HG02981 (cell line): ENCODE results near the gene APOL4.
"Not testable (repeated sequence)": the region's sequence is repeated elsewhere in the genome, so short reads cannot be mapped to it uniquely, and the experiment has no call there.

Experiments used
- ATAC-seq: cut with Tn5 transposase; IDR thresholded peaks from one replicate; pipeline ENCODE4 v1.9.1; 2021; ENCODE audit warnings: mild to moderate bottlenecking, moderate library complexity; ENCODE audit not compliant: unreplicated experiment

APOL4 gene

GRCh38 chr22:36232715-36233401, 31.2 kb upstream of the APOL4 start:
- ATAC-seq: no peak

- not testable (repeated sequence) for ATAC-seq
These were observed 29.4 kb upstream of the APOL4 start for GRCh38 chr22:36231051-36231450.

DNA sequence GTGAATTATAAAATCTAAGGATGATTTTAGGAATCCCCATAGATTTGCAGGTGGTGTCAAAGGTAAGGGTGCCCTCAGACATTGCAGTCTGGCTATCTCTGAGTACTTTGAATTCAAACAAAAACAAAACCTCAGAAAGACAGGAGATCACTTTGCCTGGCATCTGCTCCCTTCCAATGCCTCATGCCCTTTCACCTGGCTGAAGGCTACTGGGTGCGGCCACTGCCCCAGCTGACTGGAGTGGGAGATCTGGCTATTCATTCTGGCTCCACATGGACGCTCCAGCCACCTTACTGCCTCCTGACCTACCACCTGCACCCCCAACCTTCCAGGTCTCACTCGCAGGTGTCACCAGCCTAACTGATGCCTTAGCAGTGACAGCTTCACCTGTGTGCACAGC, 28.0 kb upstream of the APOL4 start:
- not testable (repeated sequence) for ATAC-seq

GRCh38 chr22:36228944-36229343, 27.3 kb upstream of the APOL4 start:
- ATAC-seq: no peak

DNA sequence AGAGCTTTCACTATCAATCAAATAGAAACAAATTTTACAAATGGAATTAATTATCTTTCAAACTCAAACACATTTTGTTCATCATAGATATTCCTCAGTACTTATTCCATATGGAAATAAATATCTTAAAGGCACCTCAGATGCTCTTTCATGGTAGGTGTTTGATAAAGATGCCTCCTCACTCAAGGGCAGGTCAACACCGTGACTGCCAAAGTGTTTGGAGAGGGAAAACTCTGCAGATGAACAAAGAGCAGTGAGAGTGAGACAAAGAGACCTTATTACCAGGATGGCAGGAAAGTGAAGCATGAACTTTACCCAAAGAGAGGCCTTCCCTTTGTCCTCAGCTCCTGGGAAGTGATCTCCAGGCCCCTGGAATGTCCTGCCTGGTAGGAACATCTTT, 26.8 kb upstream of the APOL4 start:
- ATAC-seq: not testable (repeated sequence)

DNA sequence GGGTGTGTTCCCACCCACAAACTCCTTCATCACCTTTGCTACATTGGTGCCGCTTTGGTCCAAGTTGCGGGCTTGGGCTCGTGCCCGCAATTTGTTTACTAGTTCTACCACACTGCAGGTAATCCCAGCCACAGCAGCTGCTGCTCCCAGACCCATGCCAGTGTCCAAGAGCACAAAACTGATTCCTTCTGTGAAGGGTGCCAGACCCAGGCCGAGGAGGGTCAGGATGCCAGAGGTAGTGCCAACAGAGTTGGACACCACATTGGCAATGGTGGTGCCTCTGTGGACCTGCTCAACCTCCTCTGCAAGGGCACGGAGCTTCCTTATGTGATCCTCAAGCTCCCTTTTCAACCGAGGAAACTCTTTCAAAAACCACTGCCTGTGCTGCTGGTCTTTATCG, 26.2 kb upstream of the APOL4 start:
- ATAC-seq: no peak

GRCh38 chr22:36227396-36227795, 25.8 kb upstream of the APOL4 start:
- no peak for ATAC-seq

DNA sequence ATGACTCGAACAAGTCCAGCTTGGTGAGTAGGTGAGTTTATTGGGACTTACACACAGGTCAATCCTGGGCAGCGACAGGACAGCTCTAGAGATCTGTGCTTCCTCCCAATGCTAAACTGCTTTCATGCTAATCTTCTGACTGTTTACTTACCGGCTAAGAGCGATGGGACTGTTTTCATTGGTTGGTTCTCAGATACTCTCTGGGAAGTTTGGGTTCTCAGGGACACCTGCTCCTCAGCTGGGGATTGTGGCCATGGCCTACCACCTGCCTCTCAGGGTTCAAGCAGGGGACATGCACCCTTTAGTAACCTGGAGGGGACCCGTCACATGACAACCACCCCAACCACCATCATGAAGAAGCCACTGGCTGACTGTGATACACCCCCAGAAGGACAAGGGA, 24.6 kb upstream of the APOL4 start:
- no peak for ATAC-seq

DNA sequence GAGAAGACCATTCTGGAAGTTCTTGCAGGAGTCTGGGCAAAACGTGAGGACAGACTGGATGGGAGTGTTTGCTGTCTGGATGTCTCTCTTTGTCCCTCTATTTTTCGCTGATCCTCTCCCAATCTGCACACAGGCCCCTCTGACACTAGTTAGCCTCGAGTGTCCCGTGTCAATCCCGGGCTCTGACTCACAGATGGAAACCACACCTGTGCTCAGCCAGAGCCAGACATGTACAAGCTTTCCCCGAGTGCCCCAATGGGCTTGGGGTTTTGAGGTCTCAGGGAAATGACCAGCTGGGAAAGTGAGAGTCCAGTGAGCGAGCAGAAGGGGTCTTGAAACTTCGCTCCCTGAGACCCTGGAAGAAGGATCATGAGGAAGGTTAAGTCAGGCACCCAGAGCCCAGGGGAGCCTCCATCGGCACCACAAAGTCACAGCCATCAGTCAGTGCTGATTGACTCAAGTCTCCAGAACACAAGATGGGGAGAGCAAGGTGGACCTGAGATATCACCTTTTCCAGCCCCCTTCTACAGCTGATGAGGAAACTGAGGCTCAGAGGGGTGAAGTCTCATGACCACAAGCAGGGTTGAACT, 23.8 kb upstream of the APOL4 start:
- ATAC-seq: no peak

DNA sequence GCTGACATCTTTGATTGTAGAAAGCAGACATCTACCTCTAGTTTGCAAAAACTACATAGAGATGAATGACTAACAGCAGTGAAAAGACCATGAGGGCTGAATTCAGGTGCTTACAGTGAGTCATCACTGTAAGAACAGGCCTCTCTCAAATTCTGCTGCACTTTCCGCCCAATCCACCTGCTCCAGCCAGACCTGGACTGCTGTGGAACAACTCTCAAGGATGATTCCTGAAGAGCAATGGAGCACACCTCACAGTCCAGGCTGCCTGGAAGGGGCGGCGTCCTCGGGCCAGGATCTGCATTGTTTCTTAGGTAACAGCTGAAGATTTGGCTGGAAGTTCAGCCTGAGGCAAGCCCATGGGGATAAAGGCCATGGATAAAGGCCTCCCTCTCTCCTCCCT, 22.6 kb upstream of the APOL4 start:
- ATAC-seq: no peak

GRCh38 chr22:36223504-36223903, 21.9 kb upstream of the APOL4 start:
- ATAC-seq: no peak

DNA sequence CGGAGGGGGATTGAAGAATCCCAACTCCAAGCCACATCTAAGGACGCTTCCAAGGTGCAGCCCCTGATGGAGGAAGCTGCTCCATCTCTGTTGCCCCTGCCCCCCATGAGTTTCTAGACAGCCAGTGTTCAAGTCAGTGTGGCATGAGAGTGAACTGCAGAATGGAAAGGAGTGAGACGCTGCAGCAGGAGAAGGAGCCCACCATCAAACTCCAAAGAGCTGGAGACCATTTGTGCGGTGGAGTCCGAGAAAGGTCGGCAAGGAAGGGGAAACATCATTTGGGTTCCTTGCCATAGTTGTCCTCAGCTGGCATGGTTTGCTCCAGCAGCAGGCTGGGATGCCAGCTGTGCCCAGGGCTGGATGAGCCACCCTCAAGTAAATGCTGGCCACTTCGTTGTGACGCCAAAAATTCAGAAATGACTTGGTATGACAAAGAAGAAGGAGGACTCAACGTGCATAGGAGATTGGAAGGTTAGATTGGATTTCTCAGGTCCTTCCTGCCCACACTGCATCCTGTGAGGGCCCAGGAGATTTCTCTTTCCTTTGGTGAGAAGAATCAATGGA, 21.4 kb upstream of the APOL4 start:
- no peak for ATAC-seq

- no peak for ATAC-seq
These were observed 20.5 kb upstream of the APOL4 start for GRCh38 chr22:36221799-36222751.

DNA sequence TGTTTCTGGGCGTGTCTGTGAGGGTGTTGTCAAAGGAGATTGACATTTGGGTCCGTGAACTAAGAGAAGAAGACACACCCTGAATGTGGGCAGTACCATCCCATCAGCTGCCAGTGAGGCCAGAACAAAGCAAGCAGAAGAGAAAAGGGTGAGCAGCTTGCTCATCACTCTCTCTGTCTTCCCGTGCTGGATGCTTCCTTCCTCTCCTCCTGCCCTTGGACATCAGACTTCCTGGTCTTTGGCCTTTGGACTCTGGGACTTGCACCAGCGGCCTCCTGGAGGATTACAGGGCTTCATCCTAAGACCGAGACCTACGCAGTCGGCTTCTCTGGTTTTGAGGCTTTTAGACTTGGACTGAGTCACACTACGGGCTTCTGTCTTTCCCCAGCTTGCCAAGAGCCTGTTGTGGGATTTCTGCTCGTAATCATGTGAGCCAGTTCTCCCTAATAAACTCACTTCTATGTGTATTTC, 18.9 kb upstream of the APOL4 start:
- ATAC-seq: no peak

GRCh38 chr22:36218648-36219193, 17.1 kb upstream of the APOL4 start:
- ATAC-seq: no peak

DNA sequence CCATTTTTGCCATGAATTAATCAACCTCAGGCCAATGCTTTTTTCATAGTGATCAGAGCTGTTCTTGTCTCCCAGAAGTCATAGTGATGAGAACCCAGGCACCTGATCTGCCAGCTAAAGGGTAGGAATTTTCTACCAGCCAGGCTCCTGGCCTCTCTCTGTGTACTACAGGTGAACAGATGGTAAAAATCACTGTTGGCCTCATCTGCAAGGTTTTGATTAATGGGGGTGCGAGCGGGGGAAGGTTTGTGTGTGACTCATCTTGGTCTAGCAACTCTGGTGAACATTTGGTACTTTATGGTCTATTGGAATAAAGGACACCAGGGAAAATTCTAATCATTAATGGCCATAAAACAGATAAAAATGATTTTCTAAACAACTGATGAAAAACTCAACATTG, 14.4 kb upstream of the APOL4 start:
- ATAC-seq: no peak

GRCh38 chr22:36213586-36213985, 12.0 kb upstream of the APOL4 start:
- no peak for ATAC-seq

- no peak for ATAC-seq
These were observed 11.3 kb upstream of the APOL4 start for GRCh38 chr22:36212901-36213300.

DNA sequence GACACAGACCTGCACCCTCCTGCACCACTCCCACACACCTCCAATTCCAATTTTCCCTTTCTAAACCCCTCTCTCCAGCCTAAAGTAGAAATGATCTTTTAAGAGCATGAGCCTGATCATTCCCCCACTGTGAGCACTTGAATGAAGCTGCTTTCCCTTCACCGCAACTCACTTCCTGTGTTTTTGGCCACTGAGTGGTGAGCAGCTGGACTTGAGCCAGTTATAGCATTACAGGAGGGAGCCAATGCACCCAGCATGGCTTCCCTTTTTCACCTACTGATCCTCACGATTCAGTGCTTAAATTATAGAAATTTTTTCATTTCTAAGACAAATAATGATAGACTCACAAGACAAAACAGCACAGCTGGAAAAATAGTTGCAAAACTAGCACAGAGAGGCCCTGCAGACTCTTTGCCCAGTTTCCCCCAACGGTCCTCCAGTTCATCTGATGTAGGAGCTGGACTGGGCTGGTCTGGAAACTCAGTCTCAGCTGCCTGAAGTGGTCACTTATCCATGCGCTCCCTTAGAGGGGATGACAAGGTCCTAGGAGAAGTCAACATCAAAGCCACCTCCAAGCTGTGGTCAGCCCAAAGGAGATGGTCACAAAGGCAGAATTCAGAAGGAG, 9.7 kb upstream of the APOL4 start:
- no peak for ATAC-seq

GRCh38 chr22:36210224-36210623, 8.6 kb upstream of the APOL4 start:
- no peak for ATAC-seq

GRCh38 chr22:36209488-36209908, 7.9 kb upstream of the APOL4 start:
- ATAC-seq: not testable (repeated sequence)
